Breast epithelium (tissue), 4 donors: ENCODE data around the gene CPA5. TPM values are rescaled to one million over a fixed set of nuclear protein-coding genes. Genes with fewer than 3 reads are reported as not detected.

ENCODE experiments used
- DNase-seq, 2 donors: peaks; one replicate each; pipeline ENCODE4 v3.0.0-alpha.2; 2019; ENCODE audit warnings: low spot score in 2 of 2
- H3K27ac ChIP-seq, 2 donors: fragments of 200-600 bp; sonication (generic) in 1 of 2; one replicate each; pipeline ENCODE4 v1.5.1; 2016 to 2019; ENCODE audit warnings: mild to moderate bottlenecking in 1 of 2
- H3K27me3 ChIP-seq, 2 donors: fragments of 200-600 bp; sonication (generic) in 1 of 2; one replicate each; pipeline versions ENCODE4 v1.5.1 to v1.6.0; 2017 to 2019; ENCODE audit warnings: control low read depth in 1 of 2, mild to moderate bottlenecking in 1 of 2
- H3K36me3 ChIP-seq: fragments of 200-600 bp; one replicate; pipeline ENCODE4 v1.5.1; 2019
- H3K4me1 ChIP-seq, 2 donors: fragments of 200-600 bp; sonication (generic); one replicate each; pipeline ENCODE4 v1.5.1; 2016 to 2019; ENCODE audit warnings: control low read depth in 1 of 2
- H3K4me3 ChIP-seq, 3 donors: fragments of 200-600 bp; sonication (generic); 1 replicate in 2 of 3; 2 replicates in 1 of 3; pipeline ENCODE4 v1.5.1; 2016 to 2019; ENCODE audit warnings: mild to moderate bottlenecking in 3 of 3, moderate library complexity in 2 of 3
- H3K9me3 ChIP-seq, 2 donors: fragments of 200-600 bp; sonication (generic) in 1 of 2; one replicate each; pipeline ENCODE4 v1.5.1; 2016 to 2019; ENCODE audit warnings: control low read depth in 1 of 2
- CTCF ChIP-seq, 3 donors: fragments of 450-650 bp; IDR thresholded peaks; one replicate each; pipeline ENCODE4 v1.5.1; 2016 to 2017; ENCODE audit warnings: antibody characterized with exemption in 3 of 3, mild to moderate bottlenecking in 3 of 3, moderate library complexity in 3 of 3
- POLR2A ChIP-seq: fragments of 450-650 bp; IDR thresholded peaks from one replicate; pipeline ENCODE4 v1.6.1; 2016; ENCODE audit warnings: antibody characterized with exemption, mild to moderate bottlenecking, moderate library complexity
- POLR2AphosphoS5 ChIP-seq, 3 donors: sonication (generic); formaldehyde crosslinking; IDR thresholded peaks; one replicate each; pipeline ENCODE4 v1.6.1; 2017; ENCODE audit warnings: antibody characterized with exemption in 3 of 3
- intact Hi-C: fragments of 100-400 bp; cut with DNase I; formaldehyde crosslinking; loops from one replicate; pipeline ENCODE4 v1.15.1; 2023; ENCODE audit warnings: low total_unique reads
- total RNA-seq, 3 donors: library from RNA; depleted of rRNA; stranded (reverse); fragments of >200 nt; gene quantifications; one replicate each; pipeline ENCODE4 v1.1.0, GENCODE V29; 2016

The CPA5 gene
- total RNA-seq, 3 donors from 2014 or later: not detected

DNA sequence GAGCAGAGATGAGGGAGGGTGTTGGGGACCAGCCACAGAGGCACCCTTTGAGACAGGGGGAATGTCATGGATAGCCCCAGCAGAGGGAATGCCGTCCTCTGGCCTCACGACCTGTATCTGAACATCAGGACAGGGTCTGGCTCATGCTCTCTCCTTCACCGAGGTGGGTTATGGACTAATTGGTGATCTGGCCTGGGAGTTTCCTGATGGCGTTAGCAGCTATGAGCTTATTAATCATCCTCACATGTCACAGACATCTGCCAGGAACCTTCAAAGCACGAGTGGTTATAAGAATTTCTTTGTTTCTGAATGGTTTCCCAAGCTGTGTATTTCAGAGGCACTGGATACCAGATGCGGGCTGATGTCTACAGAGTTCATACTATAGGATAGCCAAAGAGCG is 44.8 kb upstream of the CPA5 start:
- Histone ChIP-seq H3K36me3 (no peaks in the 10 kb centered on the region), H3K4me3 (no peak overlapping the region), H3K27ac (peak overlapping the region; percentile 64 to 71), H3K27me3 (no peaks in the 10 kb centered on the region), H3K9me3 (no peaks in the 10 kb centered on the region), H3K4me1 (peaks cover 0 to 5% of the 10 kb centered on the region in 2 donors)
- DNase-seq: no peak
- no peak for TF ChIP-seq POLR2A
- intact Hi-C loops: no loop called here

GRCh38 chr7:130301501-130302020 is 43.1 kb upstream of the CPA5 start:
- intact Hi-C loops: no loop called here
- Histone ChIP-seq H3K4me3 (no peak overlapping the region), H3K27ac (no peak overlapping the region)

DNA sequence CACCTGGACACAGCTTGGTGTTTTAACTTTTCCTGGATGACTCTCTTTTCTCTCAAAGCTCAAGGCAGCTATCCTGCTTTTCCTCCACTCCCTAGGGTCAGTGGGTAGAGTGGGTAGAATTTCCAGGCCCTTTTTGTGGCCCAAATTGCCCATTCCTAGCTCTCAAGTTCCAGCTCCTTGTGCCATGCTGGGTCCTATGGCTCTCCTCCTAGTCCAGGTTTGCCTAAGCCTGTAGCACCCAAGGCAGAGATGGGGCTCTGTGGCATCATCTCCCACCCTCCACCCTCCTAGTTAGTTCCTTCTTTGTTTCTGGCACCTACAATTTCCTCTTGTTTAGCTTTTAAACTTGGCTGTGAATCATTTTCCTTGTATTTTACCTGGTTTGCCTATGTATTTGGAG is 42.0 kb upstream of the CPA5 start:
- no peak overlapping the region for H3K27ac ChIP-seq
- H3K4me1 ChIP-seq: no peaks in the 10 kb centered on the region

More at GRCh38 chr7:130301501-130302020, 43.1 kb upstream of the CPA5 start:
- H3K9me3 ChIP-seq: no peaks in the 10 kb centered on the region
- TF ChIP-seq POLR2AphosphoS5 (IDR thresholded peaks at IDR 0.05) (no peak), POLR2A (no peak), CTCF (IDR thresholded peaks at IDR 0.05) (no peak)
- DNase-seq: no peak
- no peaks in the 10 kb centered on the region for H3K27me3 ChIP-seq
- H3K36me3 ChIP-seq: no peaks in the 10 kb centered on the region
- H3K4me1 ChIP-seq: no peaks in the 10 kb centered on the region

DNA sequence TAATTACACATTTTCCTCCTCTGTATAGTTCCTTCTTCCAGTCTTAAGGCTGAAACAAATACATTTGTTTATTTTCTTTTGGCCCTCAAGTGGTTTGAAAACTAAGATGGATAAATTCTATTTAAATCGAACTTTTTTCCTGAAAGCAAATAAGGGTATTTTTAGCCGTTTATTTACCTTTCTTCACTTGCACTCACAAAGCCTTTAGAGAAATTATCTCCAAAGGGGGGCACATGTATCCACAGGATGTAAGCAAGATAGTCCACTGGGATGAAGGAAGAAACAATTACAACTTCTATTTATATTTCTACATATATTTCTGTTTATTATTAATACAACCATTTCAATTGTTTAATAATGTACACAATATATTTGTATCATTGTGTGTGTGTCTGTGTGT is 41.5 kb upstream of the CPA5 start:
- TF ChIP-seq POLR2AphosphoS5 (IDR thresholded peaks at IDR 0.05) (no peak), CTCF (IDR thresholded peaks at IDR 0.05) (no peak), POLR2A (no peak)
- intact Hi-C loops: no loop called here
- no peaks in the 10 kb centered on the region for H3K36me3 ChIP-seq
- H3K4me3 ChIP-seq: no peak overlapping the region
- DNase-seq: no peak
- no peaks in the 10 kb centered on the region for H3K9me3 ChIP-seq
- H3K27ac ChIP-seq: no peak overlapping the region
- no peaks in the 10 kb centered on the region for H3K4me1 ChIP-seq
- H3K27me3 ChIP-seq: no peaks in the 10 kb centered on the region

More for the DNA sequence above, 42.0 kb upstream of the CPA5 start:
- intact Hi-C loops: no loop called here
- H3K9me3 ChIP-seq: no peaks in the 10 kb centered on the region
- no peak for DNase-seq
- H3K36me3 ChIP-seq: no peaks in the 10 kb centered on the region
- H3K27me3 ChIP-seq: no peaks in the 10 kb centered on the region
- TF ChIP-seq CTCF (IDR thresholded peaks at IDR 0.05): no peak
- no peak for TF ChIP-seq POLR2AphosphoS5 (IDR thresholded peaks at IDR 0.05)
- no peak for TF ChIP-seq POLR2A
- no peak overlapping the region for H3K4me3 ChIP-seq

- Histone ChIP-seq H3K27ac (no peak overlapping the region), H3K36me3 (no peaks in the 10 kb centered on the region), H3K9me3 (no peaks in the 10 kb centered on the region), H3K4me3 (no peak overlapping the region), H3K27me3 (no peaks in the 10 kb centered on the region), H3K4me1 (no peaks in the 10 kb centered on the region)
- no peak for TF ChIP-seq POLR2AphosphoS5 (IDR thresholded peaks at IDR 0.05)
- no peak for TF ChIP-seq CTCF (IDR thresholded peaks at IDR 0.05)
- TF ChIP-seq POLR2A: no peak
- no peak for DNase-seq
- intact Hi-C loops: no loop called here
These were observed 41.1 kb upstream of the CPA5 start for GRCh38 chr7:130303551-130303950.

GRCh38 chr7:130303982-130304381 is 40.6 kb upstream of the CPA5 start:
- TF ChIP-seq CTCF (IDR thresholded peaks at IDR 0.05): no peak
- TF ChIP-seq POLR2AphosphoS5 (IDR thresholded peaks at IDR 0.05): no peak
- TF ChIP-seq POLR2A: no peak
- Histone ChIP-seq H3K36me3 (no peaks in the 10 kb centered on the region), H3K4me3 (no peak overlapping the region), H3K9me3 (no peaks in the 10 kb centered on the region), H3K4me1 (no peaks in the 10 kb centered on the region), H3K27me3 (no peaks in the 10 kb centered on the region), H3K27ac (no peak overlapping the region)
- intact Hi-C loops: no loop called here
- no peak for DNase-seq
